DOHH2 (cell line): ENCODE results near the gene ABLIM3.

ENCODE experiments used
- EZH2phosphoT487 ChIP-seq: fragments of 200-600 bp; sonication (generic); IDR thresholded peaks from 2 replicates; pipeline ENCODE4 v1.6.1; 2017; ENCODE audit warnings: borderline replicate concordance, mild to moderate bottlenecking, antibody characterized with exemption, low read length, moderate library complexity, mixed read lengths
- TF ChIP-seq, protein P1 (sequence below): fragments of 200-600 bp; sonication (generic); IDR thresholded peaks from one replicate; pipeline ENCODE4 v1.5.1; 2014; ENCODE audit warnings: antibody characterized with exemption, mild to moderate bottlenecking, low read depth, low read length; ENCODE audit not compliant: poor library complexity, severe bottlenecking

DNA sequence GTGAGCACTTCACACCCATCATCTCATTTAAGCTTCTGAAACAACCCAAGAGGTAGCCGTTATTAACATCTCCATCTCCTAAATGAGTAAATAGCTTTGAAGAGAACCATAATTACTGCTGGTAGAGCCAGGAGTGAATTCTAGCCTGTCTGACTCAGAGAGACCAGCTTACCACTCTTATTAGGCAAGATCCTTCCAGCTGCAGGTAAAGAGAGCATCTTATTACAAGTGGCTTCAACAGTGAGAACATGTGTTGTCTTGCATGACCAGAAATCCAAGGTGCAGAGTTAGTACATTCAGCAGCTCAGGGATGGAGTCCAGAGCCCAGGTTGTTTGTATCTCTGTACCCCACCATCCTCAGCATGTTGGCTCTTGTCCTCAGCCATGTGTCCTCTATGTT lies 119.5 kb downstream of the ABLIM3 start:
- TF ChIP-seq, protein P1, sequence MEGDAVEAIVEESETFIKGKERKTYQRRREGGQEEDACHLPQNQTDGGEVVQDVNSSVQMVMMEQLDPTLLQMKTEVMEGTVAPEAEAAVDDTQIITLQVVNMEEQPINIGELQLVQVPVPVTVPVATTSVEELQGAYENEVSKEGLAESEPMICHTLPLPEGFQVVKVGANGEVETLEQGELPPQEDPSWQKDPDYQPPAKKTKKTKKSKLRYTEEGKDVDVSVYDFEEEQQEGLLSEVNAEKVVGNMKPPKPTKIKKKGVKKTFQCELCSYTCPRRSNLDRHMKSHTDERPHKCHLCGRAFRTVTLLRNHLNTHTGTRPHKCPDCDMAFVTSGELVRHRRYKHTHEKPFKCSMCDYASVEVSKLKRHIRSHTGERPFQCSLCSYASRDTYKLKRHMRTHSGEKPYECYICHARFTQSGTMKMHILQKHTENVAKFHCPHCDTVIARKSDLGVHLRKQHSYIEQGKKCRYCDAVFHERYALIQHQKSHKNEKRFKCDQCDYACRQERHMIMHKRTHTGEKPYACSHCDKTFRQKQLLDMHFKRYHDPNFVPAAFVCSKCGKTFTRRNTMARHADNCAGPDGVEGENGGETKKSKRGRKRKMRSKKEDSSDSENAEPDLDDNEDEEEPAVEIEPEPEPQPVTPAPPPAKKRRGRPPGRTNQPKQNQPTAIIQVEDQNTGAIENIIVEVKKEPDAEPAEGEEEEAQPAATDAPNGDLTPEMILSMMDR: no peak
- TF ChIP-seq EZH2phosphoT487: no peak
